IMR-90 (cell line): ENCODE measurements around the gene CHMP3. TPM values are rescaled to one million over a fixed set of nuclear protein-coding genes. Genes with fewer than 3 reads are reported as not detected.

Experiments
- ATAC-seq: fragments of 200-7000 bp; cut with Tn5 transposase; 2 replicates; pipeline ENCODE4 v1.9.1; 2020; ENCODE audit warnings: low read depth, mild to moderate bottlenecking, moderate library complexity
- BruUV-seq: library from RNA; stranded (reverse); fragments of 400-500 nt; replicated peaks from 2 replicates; lab custom pipeline; 2021; lab: Mats Ljungman, UMichigan
- CTCF ChIA-PET: fragments of 300-600 bp; formaldehyde crosslinking; extraction: SDS; loops from one replicate; lab custom pipeline; 2021; ENCODE audit warnings: antibody characterized with exemption; lab: Yijun Ruan, JAX
- POLR2A ChIA-PET: fragments of 300-600 bp; sonication (Branson Sonifier 250); formaldehyde crosslinking; loops from one replicate; lab custom pipeline; 2022; ENCODE audit warnings: antibody characterized with exemption; ENCODE audit not compliant: unreplicated experiment; lab: Charles Lee
- DNase-seq: peaks from one replicate; pipeline ENCODE4 v3.0.0; 2013
- H2AFZ ChIP-seq: replicated peaks from 2 replicates; pipeline ENCODE3; 2013; ENCODE audit warnings: low read length, mild to moderate bottlenecking; ENCODE audit not compliant: poor library complexity
- H2AK5ac ChIP-seq: 2 replicates; pipeline ENCODE4 v1.6.1; 2013; ENCODE audit warnings: low read depth, low read length, inconsistent platforms
- H2AK9ac ChIP-seq: replicated peaks from 2 replicates; pipeline ENCODE3; 2013; ENCODE audit warnings: mild to moderate bottlenecking, low read depth, low read length, moderate library complexity; ENCODE audit not compliant: poor library complexity
- H2BK120ac ChIP-seq: 2 replicates; pipeline ENCODE4 v1.6.1; 2013; ENCODE audit warnings: low read depth, low read length, inconsistent platforms
- H2BK15ac ChIP-seq: 3 replicates; pipeline ENCODE4 v1.6.1; 2013; ENCODE audit warnings: low read depth, low read length, inconsistent platforms
- H2BK20ac ChIP-seq: 2 replicates; pipeline ENCODE4 v1.6.1; 2013; ENCODE audit warnings: low read depth, mild to moderate bottlenecking, inconsistent platforms, low read length, moderate library complexity
- H2BK5ac ChIP-seq: 2 replicates; pipeline ENCODE4 v1.6.1; 2013; ENCODE audit warnings: mild to moderate bottlenecking, low read depth, low read length, inconsistent platforms; ENCODE audit not compliant: poor library complexity, severe bottlenecking
- H3K14ac ChIP-seq: replicated peaks from 2 replicates; pipeline ENCODE4 v1.6.1; 2013; ENCODE audit warnings: low read depth, low read length, inconsistent platforms
- H3K18ac ChIP-seq: 2 replicates; pipeline ENCODE4 v1.6.1; 2013; ENCODE audit warnings: low read depth, low read length, control low read depth
- H3K23ac ChIP-seq: 2 replicates; pipeline ENCODE4 v1.6.1; 2013; ENCODE audit warnings: low read depth, low read length, inconsistent platforms
- H3K27ac ChIP-seq: 2 replicates; pipeline ENCODE4 v1.5.1; 2013; ENCODE audit warnings: mild to moderate bottlenecking, control low read depth, low read length; ENCODE audit not compliant: insufficient read depth
- H3K27me3 ChIP-seq: 2 replicates; pipeline ENCODE4 v1.6.1; 2013; ENCODE audit warnings: low read length; ENCODE audit not compliant: control insufficient read depth, insufficient read depth
- H3K36me3 ChIP-seq: 2 replicates; pipeline ENCODE4 v1.6.1; 2013; ENCODE audit warnings: low read length, mixed read lengths; ENCODE audit not compliant: control insufficient read depth, insufficient read depth
- H3K4ac ChIP-seq: 2 replicates; pipeline ENCODE4 v1.6.1; 2013; ENCODE audit warnings: low read depth, low read length, inconsistent platforms
- H3K4me1 ChIP-seq: 2 replicates; pipeline ENCODE4 v1.6.1; 2013; ENCODE audit warnings: low read length, mixed read lengths; ENCODE audit not compliant: control insufficient read depth, insufficient read depth
- H3K4me2 ChIP-seq: 2 replicates; pipeline ENCODE4 v1.6.1; 2013; ENCODE audit warnings: low read depth, mild to moderate bottlenecking, control low read depth, low read length, moderate library complexity
- H3K4me3 ChIP-seq: 2 replicates; pipeline ENCODE4 v1.5.1; 2013; ENCODE audit warnings: low read depth, mild to moderate bottlenecking, control low read depth, low read length, moderate library complexity; ENCODE audit not compliant: insufficient read depth
- H3K56ac ChIP-seq: 2 replicates; pipeline ENCODE4 v1.6.1; 2013; ENCODE audit warnings: low read length, inconsistent platforms; ENCODE audit not compliant: insufficient read depth; ENCODE audit errors: extremely low read depth
- H3K79me1 ChIP-seq, 2 experiments: 2 replicates each; pipeline ENCODE4 v1.6.1; 2013; ENCODE audit warnings: low read length in 2 of 2, inconsistent platforms in 1 of 2, low read depth in 1 of 2
- H3K9ac ChIP-seq: 2 replicates; pipeline ENCODE4 v1.6.1; 2013; ENCODE audit warnings: low read depth, low read length, control low read depth
- H3K9me1 ChIP-seq: 2 replicates; pipeline ENCODE4 v1.6.1; 2013; ENCODE audit warnings: low read length, inconsistent platforms; ENCODE audit not compliant: insufficient read depth
- H3K9me3 ChIP-seq: 2 replicates; pipeline ENCODE4 v1.6.1; 2013; ENCODE audit warnings: low read length; ENCODE audit not compliant: control insufficient read depth, insufficient read depth
- H4K20me1 ChIP-seq: 2 replicates; pipeline ENCODE4 v1.6.1; 2013; ENCODE audit warnings: low read length, inconsistent platforms; ENCODE audit not compliant: insufficient read depth
- H4K5ac ChIP-seq: 2 replicates; pipeline ENCODE4 v1.6.1; 2013; ENCODE audit warnings: mild to moderate bottlenecking, low read depth, low read length, control low read depth
- H4K8ac ChIP-seq, 2 experiments: 2 replicates each; pipeline ENCODE4 v1.6.1; 2013; ENCODE audit warnings: low read depth in 2 of 2, low read length in 2 of 2, control low read depth in 1 of 2, inconsistent platforms in 1 of 2
- H4K91ac ChIP-seq: 2 replicates; pipeline ENCODE4 v1.6.1; 2013; ENCODE audit warnings: low read depth, low read length, inconsistent platforms; ENCODE audit not compliant: insufficient read depth
- BHLHE40 ChIP-seq: fragments of 150-350 bp; IDR thresholded peaks from 2 replicates; pipeline ENCODE4 v1.6.1; 2016; ENCODE audit warnings: mild to moderate bottlenecking, low read depth, low read length
- CEBPB ChIP-seq: IDR thresholded peaks from 2 replicates; pipeline ENCODE4 v1.6.1; 2012; ENCODE audit warnings: low read depth, low read length, improper control_type of control experiment
- CHD1 ChIP-seq: IDR thresholded peaks from 2 replicates; pipeline ENCODE4 v1.6.1; 2012; ENCODE audit warnings: low read depth, low read length, improper control_type of control experiment
- ELK1 ChIP-seq: fragments of 150-350 bp; IDR thresholded peaks from 2 replicates; pipeline ENCODE4 v1.6.1; 2016; ENCODE audit warnings: low read depth, mild to moderate bottlenecking, low read length, moderate library complexity, borderline replicate concordance
- FOS ChIP-seq: fragments of 150-350 bp; IDR thresholded peaks from 2 replicates; pipeline ENCODE4 v1.6.1; 2016; ENCODE audit warnings: low read depth, low read length
- MAFK ChIP-seq: IDR thresholded peaks from 2 replicates; pipeline ENCODE4 v1.6.1; 2012; ENCODE audit warnings: low read depth, low read length, improper control_type of control experiment
- MAZ ChIP-seq: IDR thresholded peaks from 2 replicates; pipeline ENCODE4 v1.6.1; 2012; ENCODE audit warnings: low read depth, mild to moderate bottlenecking, low read length, improper control_type of control experiment, moderate library complexity, borderline replicate concordance
- MXI1 ChIP-seq: IDR thresholded peaks from 2 replicates; pipeline ENCODE4 v1.6.1; 2012; ENCODE audit warnings: low read depth, mild to moderate bottlenecking, low read length, moderate library complexity, borderline replicate concordance
- NFE2L2 ChIP-seq: fragments of 150-350 bp; IDR thresholded peaks from 2 replicates; pipeline ENCODE4 v1.6.1; 2016; ENCODE audit warnings: low read depth, mild to moderate bottlenecking, low read length
- POLR2A ChIP-seq: IDR thresholded peaks from 2 replicates; pipeline ENCODE4 v1.6.1; 2012; ENCODE audit warnings: mild to moderate bottlenecking, low read depth, low read length
- RAD21 ChIP-seq: IDR thresholded peaks from 2 replicates; pipeline ENCODE4 v1.6.1; 2012; ENCODE audit warnings: low read length, improper control_type of control experiment
- RCOR1 ChIP-seq: IDR thresholded peaks from 2 replicates; pipeline ENCODE4 v1.6.1; 2012; ENCODE audit warnings: mild to moderate bottlenecking, low read length, improper control_type of control experiment; ENCODE audit not compliant: insufficient replicate concordance
- RFX5 ChIP-seq: IDR thresholded peaks from 2 replicates; pipeline ENCODE4 v1.8.0; 2012; ENCODE audit warnings: low read depth, mild to moderate bottlenecking, low read length, moderate library complexity
- SMC3 ChIP-seq: fragments of 150-350 bp; IDR thresholded peaks from 2 replicates; pipeline ENCODE4 v1.6.1; 2016; ENCODE audit warnings: low read depth, mild to moderate bottlenecking, antibody characterized with exemption, low read length, moderate library complexity
- WGBS, 2 experiments: methylation state at CpG; one replicate each; pipeline versions ENCODE4 v1.1.5 to v1.1.7; 2013; ENCODE audit warnings: missing lambda C conversion rate in 2 of 2; ENCODE audit not compliant: insufficient read length in 1 of 2; ENCODE audit errors: extremely low coverage in 2 of 2; 5-methylcytosine and 5-hydroxymethylcytosine counted together
- dilution Hi-C: fragments of 300-500 bp; cut with HindIII; formaldehyde crosslinking; loops from one replicate; pipeline ENCODE4 v1.14.3; 2018; ENCODE audit warnings: low sequenced_read_pairs; ENCODE audit not compliant: unreplicated experiment
- in situ Hi-C: fragments of 300-500 bp; cut with MboI; formaldehyde crosslinking; loops from 3 replicates; pipeline ENCODE4 v1.14.3; 2019; ENCODE audit warnings: low sequenced_read_pairs, inconsistent platforms, mixed read lengths
- intact Hi-C: fragments of 100-400 bp; cut with micrococcal nuclease; formaldehyde crosslinking; loops from 2 replicates; pipeline ENCODE4 v1.10.0; 2022
- polyA plus RNA-seq, 3 experiments: library from polyadenylated mRNA; depleted of rRNA; stranded (reverse); fragments of >200 nt; gene quantifications; 2 replicates each; pipeline ENCODE4 v1.2.3, GENCODE V29; 2012; ENCODE audit warnings: low replicate concordance in 1 of 3
- total RNA-seq: library from RNA; depleted of rRNA; stranded (reverse); fragments of >200 nt; gene quantifications from 2 replicates; pipeline ENCODE4 v1.2.3, GENCODE V29; 2012
- TF ChIP-seq, protein P1 (sequence below): fragments of 150-350 bp; IDR thresholded peaks from 2 replicates; pipeline ENCODE4 v1.6.1; 2017; ENCODE audit warnings: mild to moderate bottlenecking, antibody characterized with exemption, low read length, low read depth
- TF ChIP-seq, protein P2 (sequence below): conservative IDR thresholded peaks from 2 replicates; pipeline ENCODE4 v1.5.1; 2012; ENCODE audit warnings: mild to moderate bottlenecking, low read depth, low read length, improper control_type of control experiment

Gene CHMP3
- total and polyA plus RNA-seq, 2 of the 4 experiments (the other 2 are of a cell fraction), result 38.4 to 84.6 TPM

GRCh38 chr2:86542814-86543213, 20.4 kb downstream of the CHMP3 start:
- TF ChIP-seq MAZ (no peak), POLR2A (no peak), SMC3 (no peak), ELK1 (no peak), RAD21 (no peak), CEBPB (no peak), MXI1 (no peak), RCOR1 (no peak), CHD1 (no peak), FOS (no peak), RFX5 (no peak), BHLHE40 (no peak), MAFK (no peak), NFE2L2 (no peak)
- TF ChIP-seq, protein P1, sequence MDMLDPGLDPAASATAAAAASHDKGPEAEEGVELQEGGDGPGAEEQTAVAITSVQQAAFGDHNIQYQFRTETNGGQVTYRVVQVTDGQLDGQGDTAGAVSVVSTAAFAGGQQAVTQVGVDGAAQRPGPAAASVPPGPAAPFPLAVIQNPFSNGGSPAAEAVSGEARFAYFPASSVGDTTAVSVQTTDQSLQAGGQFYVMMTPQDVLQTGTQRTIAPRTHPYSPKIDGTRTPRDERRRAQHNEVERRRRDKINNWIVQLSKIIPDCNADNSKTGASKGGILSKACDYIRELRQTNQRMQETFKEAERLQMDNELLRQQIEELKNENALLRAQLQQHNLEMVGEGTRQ, result no peak
- TF ChIP-seq, protein P2, sequence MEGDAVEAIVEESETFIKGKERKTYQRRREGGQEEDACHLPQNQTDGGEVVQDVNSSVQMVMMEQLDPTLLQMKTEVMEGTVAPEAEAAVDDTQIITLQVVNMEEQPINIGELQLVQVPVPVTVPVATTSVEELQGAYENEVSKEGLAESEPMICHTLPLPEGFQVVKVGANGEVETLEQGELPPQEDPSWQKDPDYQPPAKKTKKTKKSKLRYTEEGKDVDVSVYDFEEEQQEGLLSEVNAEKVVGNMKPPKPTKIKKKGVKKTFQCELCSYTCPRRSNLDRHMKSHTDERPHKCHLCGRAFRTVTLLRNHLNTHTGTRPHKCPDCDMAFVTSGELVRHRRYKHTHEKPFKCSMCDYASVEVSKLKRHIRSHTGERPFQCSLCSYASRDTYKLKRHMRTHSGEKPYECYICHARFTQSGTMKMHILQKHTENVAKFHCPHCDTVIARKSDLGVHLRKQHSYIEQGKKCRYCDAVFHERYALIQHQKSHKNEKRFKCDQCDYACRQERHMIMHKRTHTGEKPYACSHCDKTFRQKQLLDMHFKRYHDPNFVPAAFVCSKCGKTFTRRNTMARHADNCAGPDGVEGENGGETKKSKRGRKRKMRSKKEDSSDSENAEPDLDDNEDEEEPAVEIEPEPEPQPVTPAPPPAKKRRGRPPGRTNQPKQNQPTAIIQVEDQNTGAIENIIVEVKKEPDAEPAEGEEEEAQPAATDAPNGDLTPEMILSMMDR, result no peak

More at GRCh38 chr2:86542814-86543213, 20.4 kb downstream of the CHMP3 start:
- Histone ChIP-seq H4K8ac (no peak overlapping the region), H3K4me2 (no peak overlapping the region), H2BK20ac (no peak overlapping the region), H3K9me3 (peaks cover 3% of the 10 kb centered on the region; the same call in 1 of the 2 replicates), H2BK15ac (no peak overlapping the region), H3K4me1 (no peaks in the 10 kb centered on the region), H3K27me3 (no peaks in the 10 kb centered on the region), H2AFZ (no peak overlapping the region), H4K20me1 (no peaks in the 10 kb centered on the region), H3K14ac (no peak overlapping the region), H3K18ac (no peak overlapping the region), H3K4ac (no peak overlapping the region), H3K27ac (no peak overlapping the region), H3K56ac (no peak overlapping the region), H4K91ac (no peak overlapping the region), H3K4me3 (no peak overlapping the region), H3K23ac (no peak overlapping the region), H3K9me1 (no peaks in the 10 kb centered on the region), H2BK120ac (no peak overlapping the region), H2AK9ac (no peak overlapping the region), H3K36me3 (no peaks in the 10 kb centered on the region; the same call in 1 of the 2 replicates), H4K5ac (no peak overlapping the region), H2BK5ac (no peak overlapping the region), H2AK5ac (no peak overlapping the region), H3K79me1 (peaks cover 0 to 3% of the 10 kb centered on the region in 2 experiments; a peak in 2 of 4 replicates), H3K9ac (no peak overlapping the region)
- no CpG with 5 or more reads among the region's 1 CpG for WGBS, 2 experiments
- in situ Hi-C loops (no loop called here), dilution Hi-C loops (no loop called here), intact Hi-C loops (no loop called here)
- ATAC-seq, result no peak
- CTCF ChIA-PET, result interaction anchor here (0.7 kb wide), 1 partner anchor 345 kb away, joined by 4 read pairs; no protein-coding TSS in a partner anchor
- DNase-seq, result no peak
- POLR2A ChIA-PET, result no interaction called here
- no TSS peak for BruUV-seq
